Measurements from ENCODE around the gene PRLR.

Gene PRLR

DNA sequence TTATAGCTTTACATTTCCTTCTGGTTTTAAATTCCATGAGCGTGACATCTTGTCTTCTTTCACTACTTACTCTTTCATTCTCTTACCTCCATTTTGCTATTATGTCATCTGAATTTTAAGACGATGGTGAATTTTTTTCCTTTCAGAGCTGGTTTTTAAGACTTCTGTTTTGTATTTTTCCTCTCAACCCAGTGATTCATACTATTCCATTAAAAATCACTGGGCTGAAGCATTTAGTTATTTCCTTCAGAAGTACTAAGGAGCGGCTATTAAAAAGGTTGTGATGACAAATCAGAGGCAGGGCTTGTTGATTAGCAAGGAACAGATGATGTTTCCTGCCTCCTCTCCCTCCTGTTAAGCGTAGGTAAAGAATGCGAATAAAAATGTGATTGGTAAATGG is 199.0 kb downstream of the PRLR start:
- H3K4me3 ChIP-seq (ENCODE audit: low read depth, low read length): no peak overlapping the region
- TF ChIP-seq, protein P1, sequence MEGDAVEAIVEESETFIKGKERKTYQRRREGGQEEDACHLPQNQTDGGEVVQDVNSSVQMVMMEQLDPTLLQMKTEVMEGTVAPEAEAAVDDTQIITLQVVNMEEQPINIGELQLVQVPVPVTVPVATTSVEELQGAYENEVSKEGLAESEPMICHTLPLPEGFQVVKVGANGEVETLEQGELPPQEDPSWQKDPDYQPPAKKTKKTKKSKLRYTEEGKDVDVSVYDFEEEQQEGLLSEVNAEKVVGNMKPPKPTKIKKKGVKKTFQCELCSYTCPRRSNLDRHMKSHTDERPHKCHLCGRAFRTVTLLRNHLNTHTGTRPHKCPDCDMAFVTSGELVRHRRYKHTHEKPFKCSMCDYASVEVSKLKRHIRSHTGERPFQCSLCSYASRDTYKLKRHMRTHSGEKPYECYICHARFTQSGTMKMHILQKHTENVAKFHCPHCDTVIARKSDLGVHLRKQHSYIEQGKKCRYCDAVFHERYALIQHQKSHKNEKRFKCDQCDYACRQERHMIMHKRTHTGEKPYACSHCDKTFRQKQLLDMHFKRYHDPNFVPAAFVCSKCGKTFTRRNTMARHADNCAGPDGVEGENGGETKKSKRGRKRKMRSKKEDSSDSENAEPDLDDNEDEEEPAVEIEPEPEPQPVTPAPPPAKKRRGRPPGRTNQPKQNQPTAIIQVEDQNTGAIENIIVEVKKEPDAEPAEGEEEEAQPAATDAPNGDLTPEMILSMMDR (IDR thresholded peaks at IDR 0.05; ENCODE audit: low read depth, low read length, missing control alignments): no peak
- H3K27me3 ChIP-seq (replicated peaks): no peaks in the 10 kb centered on the region
- in situ Hi-C loops (cut with HindIII; ENCODE audit: low pct_ligation_motif_present, low sequenced_read_pairs): no loop called here
- H3K36me3 ChIP-seq (replicated peaks): no peaks in the 10 kb centered on the region
- DNase-seq: no peak
- H3K27ac ChIP-seq: no peak overlapping the region

DNA sequence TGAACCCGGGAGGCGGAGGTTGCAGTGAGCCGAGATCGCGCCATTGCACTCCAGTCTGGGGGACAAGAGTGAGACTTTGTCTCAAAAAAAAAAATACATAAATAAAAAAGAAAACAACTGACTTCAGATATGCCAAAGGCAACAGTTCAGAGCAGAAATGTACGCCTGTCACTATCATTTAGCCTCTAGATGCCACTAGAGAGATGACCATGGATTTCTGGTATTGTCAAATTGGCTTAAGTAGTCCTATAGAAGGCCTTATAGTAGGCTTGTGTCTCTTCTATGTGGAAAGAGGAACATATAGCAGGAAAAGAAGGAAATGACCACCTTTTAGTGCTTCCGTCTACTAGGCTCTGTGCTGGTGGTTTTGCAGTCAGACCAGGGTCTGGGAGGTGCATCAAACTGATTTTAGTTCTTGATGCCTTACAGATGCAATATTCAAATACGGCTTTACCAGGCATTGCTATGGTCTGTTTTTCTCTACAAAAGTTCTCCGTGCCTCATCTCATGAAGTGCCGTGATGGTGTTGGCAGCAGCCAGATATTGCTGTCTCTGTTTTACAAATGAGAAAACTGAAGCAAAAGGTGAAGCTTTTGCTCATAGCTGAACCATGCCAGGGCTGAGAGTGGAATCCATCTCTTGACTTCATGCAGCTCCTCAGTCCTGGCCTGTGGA is 199.7 kb downstream of the PRLR start:
- TF ChIP-seq, protein P1 (IDR thresholded peaks at IDR 0.05; ENCODE audit: low read depth, low read length, missing control alignments): peak; percentile 2
- in situ Hi-C loops (cut with HindIII; ENCODE audit: low pct_ligation_motif_present, low sequenced_read_pairs): no loop called here
- DNase-seq: no peak
- H3K27ac ChIP-seq: no peak overlapping the region
- no peaks in the 10 kb centered on the region for H3K27me3 ChIP-seq (replicated peaks)
- no peak overlapping the region for H3K4me3 ChIP-seq (ENCODE audit: low read depth, low read length)
- H3K36me3 ChIP-seq (replicated peaks): no peaks in the 10 kb centered on the region

DNA sequence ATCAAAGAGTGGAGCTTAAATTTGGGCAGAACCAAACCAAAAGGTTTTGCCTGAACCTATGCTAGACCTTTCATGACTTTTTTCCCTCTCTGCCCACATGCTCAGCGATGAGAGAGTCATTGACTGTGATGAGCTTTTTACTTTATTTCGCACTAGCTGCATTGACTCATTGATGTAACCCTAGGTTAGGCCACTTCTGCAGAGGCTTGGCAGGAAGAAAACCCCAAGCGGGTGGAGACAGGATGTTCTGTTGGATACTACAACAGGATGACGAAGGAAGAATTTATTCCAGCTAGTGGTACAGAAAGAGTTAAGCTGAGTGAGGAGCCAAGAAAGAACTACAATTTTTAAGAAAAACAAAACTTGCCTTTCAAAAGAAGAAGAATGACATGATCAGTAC is 201.0 kb downstream of the PRLR start:
- H3K27me3 ChIP-seq (replicated peaks): no peaks in the 10 kb centered on the region
- H3K36me3 ChIP-seq (replicated peaks): no peaks in the 10 kb centered on the region
- TF ChIP-seq, protein P1 (IDR thresholded peaks at IDR 0.05; ENCODE audit: low read depth, low read length, missing control alignments): no peak
- no peak overlapping the region for H3K4me3 ChIP-seq (ENCODE audit: low read depth, low read length)
- peak overlapping the region; percentile 29 for H3K27ac ChIP-seq
- in situ Hi-C loops (cut with HindIII; ENCODE audit: low pct_ligation_motif_present, low sequenced_read_pairs): no loop called here
- DNase-seq: peak; percentile 88

DNA sequence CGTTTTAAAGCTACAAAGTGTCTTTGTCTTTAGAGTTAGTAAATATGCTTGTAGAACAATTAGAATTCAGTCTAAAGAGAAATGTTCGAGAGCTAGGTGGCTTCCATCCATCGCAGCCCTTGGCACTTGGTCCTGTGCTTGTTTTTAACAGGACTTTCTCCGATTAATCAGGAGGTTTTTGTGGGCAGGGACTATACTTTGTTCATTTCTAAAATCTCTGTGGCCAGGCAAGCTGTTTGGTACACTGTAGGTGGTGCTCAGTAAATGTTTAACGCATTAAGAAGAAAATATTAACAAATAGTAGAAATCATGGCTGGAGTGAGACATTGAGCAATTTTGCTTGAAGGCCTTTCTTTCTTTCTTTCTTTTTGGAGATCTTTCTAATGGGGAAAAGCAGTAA is 203.3 kb downstream of the PRLR start:
- Histone ChIP-seq H3K36me3 (replicated peaks) (no peaks in the 10 kb centered on the region), H3K27ac (no peak overlapping the region), H3K4me3 (ENCODE audit: low read depth, low read length) (no peak overlapping the region), H3K27me3 (replicated peaks) (no peaks in the 10 kb centered on the region)
- no peak for DNase-seq
- in situ Hi-C loops (cut with HindIII; ENCODE audit: low pct_ligation_motif_present, low sequenced_read_pairs): no loop called here
- TF ChIP-seq, protein P1 (IDR thresholded peaks at IDR 0.05; ENCODE audit: low read depth, low read length, missing control alignments): no peak

DNA sequence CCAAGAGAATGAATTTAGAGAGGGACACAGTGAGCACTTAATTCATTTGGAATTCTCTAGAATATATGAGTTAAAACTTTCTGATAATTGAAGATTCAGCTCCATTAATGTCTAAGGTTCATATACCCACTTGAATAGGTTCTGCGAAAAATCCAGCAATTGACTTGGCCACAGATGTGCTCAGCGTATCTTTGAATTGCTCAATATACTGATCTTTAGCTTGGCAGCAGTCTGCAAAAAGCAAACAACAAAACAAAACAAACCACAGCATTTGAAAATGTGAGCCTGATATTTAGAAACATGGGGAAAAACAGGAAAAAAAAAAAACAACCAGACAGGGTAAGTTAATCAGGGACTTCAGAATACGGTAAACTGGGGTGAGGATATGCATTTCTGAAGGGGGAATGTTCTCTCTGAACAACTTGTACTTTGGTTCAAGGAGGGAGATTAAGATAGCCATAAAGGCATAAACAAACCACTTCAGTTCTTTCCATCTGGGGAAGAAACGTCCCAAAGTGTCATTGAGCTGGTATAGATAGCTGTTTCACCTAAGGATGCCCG is 203.9 kb downstream of the PRLR start:
- Histone ChIP-seq H3K27me3 (replicated peaks) (no peaks in the 10 kb centered on the region), H3K27ac (no peak overlapping the region), H3K4me3 (ENCODE audit: low read depth, low read length) (no peak overlapping the region), H3K36me3 (replicated peaks) (no peaks in the 10 kb centered on the region)
- TF ChIP-seq, protein P1 (IDR thresholded peaks at IDR 0.05; ENCODE audit: low read depth, low read length, missing control alignments): no peak
- in situ Hi-C loops (cut with HindIII; ENCODE audit: low pct_ligation_motif_present, low sequenced_read_pairs): no loop called here
- no peak for DNase-seq
